Kidney epithelial cell (primary cell): Measurements from ENCODE around the gene TMEM233. TPM values are rescaled to one million over a fixed set of nuclear protein-coding genes. Genes with fewer than 3 reads are reported as not detected.

Source experiments
- DNase-seq: peaks from one replicate; pipeline ENCODE4 v3.0.0-alpha.2; 2010; ENCODE audit warnings: low read depth
- H3K27me3 ChIP-seq: 2 replicates; pipeline ENCODE4 v1.6.0; 2011; ENCODE audit warnings: low read length; ENCODE audit not compliant: control insufficient read depth, insufficient read depth
- H3K36me3 ChIP-seq: 2 replicates; pipeline ENCODE4 v1.5.1; 2011; ENCODE audit warnings: low read length; ENCODE audit not compliant: control insufficient read depth, insufficient read depth
- H3K4me3 ChIP-seq: 2 replicates; pipeline ENCODE4 v1.5.1; 2011; ENCODE audit warnings: low read depth, mild to moderate bottlenecking, control low read depth, low read length
- total RNA-seq: library from RNA; depleted of rRNA; stranded (reverse); fragments of >200 nt; gene quantifications from 2 replicates; pipeline ENCODE4 v1.2.3, GENCODE V29; 2015
- TF ChIP-seq, protein P1 (sequence below): IDR thresholded peaks from 2 replicates; pipeline ENCODE4 v1.5.1; 2011; ENCODE audit warnings: mild to moderate bottlenecking, moderate library complexity, low read length, control low read depth, inconsistent platforms; ENCODE audit not compliant: insufficient read depth, poor library complexity, severe bottlenecking

TMEM233 gene
- total RNA-seq, 1 donor from 2014 or later, result 1.5 TPM

DNA sequence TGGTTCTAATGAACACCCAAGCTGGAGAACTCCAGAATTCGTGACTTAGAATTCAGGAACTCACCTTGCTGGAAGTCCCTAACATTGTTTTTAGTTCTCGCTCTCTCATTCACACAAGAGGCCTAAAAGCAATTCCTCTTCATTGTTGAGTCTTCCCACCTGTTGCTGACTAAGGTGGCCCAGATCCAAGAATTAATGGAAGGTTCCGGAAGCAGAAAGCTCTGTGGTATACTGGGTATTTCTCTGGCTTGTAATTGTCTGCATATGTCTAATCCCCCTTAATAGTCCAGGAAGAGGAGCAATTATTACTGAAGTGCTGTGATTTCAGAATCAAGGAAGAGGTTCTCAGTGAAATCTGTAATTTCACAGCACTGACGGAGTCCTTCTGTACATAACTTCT, 31.4 kb downstream of the TMEM233 start:
- Histone ChIP-seq H3K27me3 (no peaks in the 10 kb centered on the region), H3K4me3 (no peak overlapping the region), H3K36me3 (no peaks in the 10 kb centered on the region)
- no peak for DNase-seq
- TF ChIP-seq, protein P1, sequence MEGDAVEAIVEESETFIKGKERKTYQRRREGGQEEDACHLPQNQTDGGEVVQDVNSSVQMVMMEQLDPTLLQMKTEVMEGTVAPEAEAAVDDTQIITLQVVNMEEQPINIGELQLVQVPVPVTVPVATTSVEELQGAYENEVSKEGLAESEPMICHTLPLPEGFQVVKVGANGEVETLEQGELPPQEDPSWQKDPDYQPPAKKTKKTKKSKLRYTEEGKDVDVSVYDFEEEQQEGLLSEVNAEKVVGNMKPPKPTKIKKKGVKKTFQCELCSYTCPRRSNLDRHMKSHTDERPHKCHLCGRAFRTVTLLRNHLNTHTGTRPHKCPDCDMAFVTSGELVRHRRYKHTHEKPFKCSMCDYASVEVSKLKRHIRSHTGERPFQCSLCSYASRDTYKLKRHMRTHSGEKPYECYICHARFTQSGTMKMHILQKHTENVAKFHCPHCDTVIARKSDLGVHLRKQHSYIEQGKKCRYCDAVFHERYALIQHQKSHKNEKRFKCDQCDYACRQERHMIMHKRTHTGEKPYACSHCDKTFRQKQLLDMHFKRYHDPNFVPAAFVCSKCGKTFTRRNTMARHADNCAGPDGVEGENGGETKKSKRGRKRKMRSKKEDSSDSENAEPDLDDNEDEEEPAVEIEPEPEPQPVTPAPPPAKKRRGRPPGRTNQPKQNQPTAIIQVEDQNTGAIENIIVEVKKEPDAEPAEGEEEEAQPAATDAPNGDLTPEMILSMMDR, result no peak

DNA sequence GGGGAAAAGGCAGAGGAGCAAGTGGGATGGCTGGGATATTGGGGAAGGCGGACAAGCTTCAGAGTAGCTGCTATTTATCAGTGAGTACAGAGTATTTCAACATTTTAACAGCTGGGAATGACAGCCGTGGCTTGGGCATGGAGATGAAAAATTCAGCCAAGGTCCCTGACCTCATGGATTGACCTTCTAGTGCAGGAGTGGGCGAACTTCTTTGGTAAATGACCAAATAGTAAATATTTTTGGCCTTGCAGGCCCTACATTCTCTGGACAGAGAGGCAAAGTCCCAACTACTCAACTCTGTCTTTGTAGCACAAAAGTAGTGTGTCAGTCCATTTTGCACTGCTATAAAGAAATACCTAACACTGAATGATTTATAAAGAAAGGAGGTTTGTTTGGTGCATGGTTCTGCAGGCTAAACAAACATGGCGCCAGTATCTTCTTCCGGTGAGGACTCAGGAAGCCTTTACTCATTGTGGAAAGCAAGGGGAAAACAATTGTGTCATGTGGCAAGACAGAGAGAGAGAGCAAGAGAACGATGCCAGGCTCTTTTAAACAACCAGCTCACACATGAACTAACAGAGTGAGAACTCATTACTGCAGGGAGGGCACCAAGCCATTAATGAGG, 33.6 kb downstream of the TMEM233 start:
- TF ChIP-seq, protein P1, result no peak
- no peak overlapping the region for H3K4me3 ChIP-seq
- no peaks in the 10 kb centered on the region for H3K36me3 ChIP-seq
- H3K27me3 ChIP-seq, result no peaks in the 10 kb centered on the region
- DNase-seq, result no peak

DNA sequence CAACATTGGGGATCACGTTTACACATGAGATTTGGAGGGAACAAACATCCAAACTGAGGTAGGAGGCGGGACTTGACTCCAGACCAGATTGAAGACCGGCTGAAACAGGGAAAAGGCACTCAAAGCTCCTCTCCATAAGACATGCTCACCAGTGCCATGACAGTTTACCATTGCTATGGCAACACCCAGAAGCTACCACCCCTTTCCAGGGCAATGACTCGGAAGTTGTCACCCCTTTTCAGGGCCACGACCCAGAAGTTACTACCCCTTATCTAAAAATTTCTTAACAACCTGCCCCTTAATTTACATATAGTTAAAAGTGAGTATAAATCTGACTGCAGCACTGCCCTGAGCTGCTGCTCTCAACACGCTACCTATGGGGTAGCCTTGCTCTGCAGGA, 34.1 kb downstream of the TMEM233 start:
- no peaks in the 10 kb centered on the region for H3K36me3 ChIP-seq
- H3K27me3 ChIP-seq, result no peaks in the 10 kb centered on the region
- no peak for DNase-seq
- H3K4me3 ChIP-seq, result no peak overlapping the region
- TF ChIP-seq, protein P1, result no peak

DNA sequence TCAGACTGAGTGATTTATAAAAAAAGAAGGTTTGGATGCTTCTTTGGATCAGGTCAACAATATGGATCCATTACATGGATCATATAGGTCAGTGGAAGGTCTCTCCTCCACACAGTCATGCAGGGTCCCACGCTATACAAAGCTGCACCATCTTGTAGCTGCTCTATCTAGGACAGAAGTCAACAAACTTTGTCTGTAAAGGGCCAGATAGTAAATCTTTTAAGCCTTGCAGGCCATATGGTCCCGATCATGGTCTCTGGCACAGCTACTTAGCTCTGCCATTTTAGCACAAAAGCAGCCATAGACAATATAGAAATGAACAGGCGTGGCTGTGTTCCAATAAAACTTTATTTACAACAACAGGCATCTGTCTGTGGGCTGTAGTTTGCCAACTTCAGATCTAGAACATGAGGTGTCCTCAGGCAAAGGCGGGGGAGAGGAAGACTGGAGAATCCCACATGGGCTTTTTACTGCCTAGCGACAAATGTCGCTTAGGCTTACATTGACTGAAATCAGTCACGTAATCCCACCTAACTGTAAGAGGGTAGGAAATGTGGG, 36.7 kb downstream of the TMEM233 start:
- H3K27me3 ChIP-seq, result no peaks in the 10 kb centered on the region
- H3K4me3 ChIP-seq, result no peak overlapping the region
- no peak for DNase-seq
- H3K36me3 ChIP-seq, result no peaks in the 10 kb centered on the region
- TF ChIP-seq, protein P1, result no peak

DNA sequence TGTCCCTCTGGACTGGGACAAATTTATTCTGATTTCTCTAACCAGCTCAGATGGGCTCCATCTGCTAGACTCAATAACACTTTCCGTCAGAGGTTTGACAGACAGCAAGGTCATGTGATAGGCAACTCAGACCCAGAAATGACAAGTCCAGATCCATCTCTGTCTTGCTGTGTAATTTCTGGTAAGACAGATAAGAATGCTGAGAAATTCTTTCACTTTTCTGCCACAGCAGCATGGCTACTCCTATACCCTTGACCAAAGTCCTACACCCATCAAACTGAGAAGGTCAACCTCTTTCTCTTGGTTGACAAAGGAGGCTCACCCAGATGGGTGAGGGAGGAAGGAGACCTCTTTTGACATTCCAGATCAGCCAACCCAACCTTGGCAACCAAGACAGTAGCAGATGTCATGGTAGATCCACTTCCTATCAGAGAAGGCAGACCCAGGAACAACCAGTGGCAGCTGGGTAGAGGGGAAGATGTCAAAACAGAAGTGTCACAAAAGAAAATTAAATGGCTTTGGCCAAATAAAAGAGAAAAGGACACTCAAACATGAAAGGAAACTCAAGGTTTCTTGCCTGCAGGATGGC, 37.5 kb downstream of the TMEM233 start:
- no peaks in the 10 kb centered on the region for H3K27me3 ChIP-seq
- no peaks in the 10 kb centered on the region for H3K36me3 ChIP-seq
- no peak overlapping the region for H3K4me3 ChIP-seq
- no peak for DNase-seq
- TF ChIP-seq, protein P1, result no peak
